Testis (tissue), 2 donors: ENCODE data around the gene EML4.

ENCODE experiments used
- POLR2A ChIP-seq: fragments of 450-650 bp; IDR thresholded peaks from one replicate; pipeline ENCODE4 v1.6.1; 2017; ENCODE audit warnings: antibody characterized with exemption, mild to moderate bottlenecking, moderate library complexity
- TF ChIP-seq, protein P1 (sequence below), 3 experiments: fragments of 450-650 bp in 2 of 3; fragments of 200-600 bp in 1 of 3; sonication (generic) in 1 of 3; IDR thresholded peaks; one replicate each; pipeline ENCODE4 v1.5.1; 2016 to 2019; ENCODE audit warnings: antibody characterized with exemption in 3 of 3, mild to moderate bottlenecking in 2 of 3, moderate library complexity in 1 of 3

DNA sequence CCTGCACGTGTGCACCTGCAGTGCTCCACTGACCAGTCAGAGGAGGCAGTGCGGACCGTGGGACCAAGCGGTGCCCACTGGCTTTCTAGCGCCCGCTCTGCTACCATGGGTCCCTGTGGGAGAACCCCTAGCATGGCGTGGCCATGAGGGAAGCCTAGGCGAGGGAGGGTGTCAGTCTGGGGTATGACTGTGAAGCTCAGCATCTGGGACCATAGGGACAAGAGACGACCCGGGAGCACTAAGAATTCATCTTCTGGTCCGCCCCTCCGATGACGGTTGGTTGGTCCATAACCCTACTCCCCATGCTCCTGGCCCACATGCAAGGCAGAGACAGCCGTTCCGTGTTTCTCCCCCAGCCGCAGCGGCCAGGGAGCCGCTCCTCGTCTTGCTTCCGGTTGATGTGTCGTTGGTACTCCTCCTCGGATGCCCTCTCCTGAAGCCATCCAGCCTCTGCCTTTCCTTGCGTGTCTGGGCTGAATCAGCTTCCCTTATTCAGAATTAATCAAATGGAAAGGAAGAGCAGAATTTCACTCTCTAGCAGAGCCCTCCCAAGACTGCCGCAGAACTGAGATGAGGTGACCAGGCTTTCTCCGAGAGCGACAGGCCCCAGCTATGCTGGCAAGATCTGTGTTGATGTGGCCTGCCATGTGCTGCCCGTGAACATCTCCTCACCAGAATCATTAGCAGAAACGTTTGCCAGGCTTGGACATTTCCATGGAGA, 168.9 kb downstream of the EML4 start:
- TF ChIP-seq, protein P1, sequence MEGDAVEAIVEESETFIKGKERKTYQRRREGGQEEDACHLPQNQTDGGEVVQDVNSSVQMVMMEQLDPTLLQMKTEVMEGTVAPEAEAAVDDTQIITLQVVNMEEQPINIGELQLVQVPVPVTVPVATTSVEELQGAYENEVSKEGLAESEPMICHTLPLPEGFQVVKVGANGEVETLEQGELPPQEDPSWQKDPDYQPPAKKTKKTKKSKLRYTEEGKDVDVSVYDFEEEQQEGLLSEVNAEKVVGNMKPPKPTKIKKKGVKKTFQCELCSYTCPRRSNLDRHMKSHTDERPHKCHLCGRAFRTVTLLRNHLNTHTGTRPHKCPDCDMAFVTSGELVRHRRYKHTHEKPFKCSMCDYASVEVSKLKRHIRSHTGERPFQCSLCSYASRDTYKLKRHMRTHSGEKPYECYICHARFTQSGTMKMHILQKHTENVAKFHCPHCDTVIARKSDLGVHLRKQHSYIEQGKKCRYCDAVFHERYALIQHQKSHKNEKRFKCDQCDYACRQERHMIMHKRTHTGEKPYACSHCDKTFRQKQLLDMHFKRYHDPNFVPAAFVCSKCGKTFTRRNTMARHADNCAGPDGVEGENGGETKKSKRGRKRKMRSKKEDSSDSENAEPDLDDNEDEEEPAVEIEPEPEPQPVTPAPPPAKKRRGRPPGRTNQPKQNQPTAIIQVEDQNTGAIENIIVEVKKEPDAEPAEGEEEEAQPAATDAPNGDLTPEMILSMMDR (IDR thresholded peaks at IDR 0.05), result no peak
- TF ChIP-seq POLR2A, result no peak
